HG02852 (cell line): ENCODE results near the gene ARSJ.

Experiments
- ATAC-seq: cut with Tn5 transposase; IDR thresholded peaks from one replicate; pipeline ENCODE4 v1.9.1; 2021; ENCODE audit warnings: mild to moderate bottlenecking, moderate library complexity; ENCODE audit not compliant: unreplicated experiment

ARSJ gene

GRCh38 chr4:113905301-113905700 lies 74.1 kb downstream of the ARSJ start:
- no peak for ATAC-seq

- no peak for ATAC-seq
Observed at GRCh38 chr4:113904877-113905276, 74.6 kb downstream of the ARSJ start.

GRCh38 chr4:113901994-113902787 lies 77.3 kb downstream of the ARSJ start:
- ATAC-seq = no peak

- peak; percentile 90 for ATAC-seq
Observed at GRCh38 chr4:113899271-113900070, 80.0 kb downstream of the ARSJ start.

- no peak for ATAC-seq
Observed at GRCh38 chr4:113893546-113893945, 85.9 kb downstream of the ARSJ start.

GRCh38 chr4:113888006-113888405 lies 91.4 kb downstream of the ARSJ start:
- no peak for ATAC-seq

- ATAC-seq = no peak
Observed at GRCh38 chr4:113885291-113885690, 94.2 kb downstream of the ARSJ start.

GRCh38 chr4:113884655-113885054 lies 94.8 kb downstream of the ARSJ start:
- ATAC-seq = no peak

GRCh38 chr4:113882668-113883067 lies 96.8 kb downstream of the ARSJ start:
- ATAC-seq = no peak

GRCh38 chr4:113881256-113881655 lies 98.2 kb downstream of the ARSJ start:
- no peak for ATAC-seq

- ATAC-seq = no peak
Observed at GRCh38 chr4:113880240-113881028, 99.0 kb downstream of the ARSJ start.

- no peak for ATAC-seq
Observed at GRCh38 chr4:113878668-113879067, 100.8 kb downstream of the ARSJ start.

- no peak for ATAC-seq
Observed at GRCh38 chr4:113874480-113874879, 105.0 kb downstream of the ARSJ start.

- no peak for ATAC-seq
Observed at GRCh38 chr4:113873508-113873907, 105.9 kb downstream of the ARSJ start.

GRCh38 chr4:113872426-113873260 lies 106.8 kb downstream of the ARSJ start:
- ATAC-seq = no peak

- ATAC-seq = no peak
Observed at GRCh38 chr4:113871080-113871479, 108.4 kb downstream of the ARSJ start.

GRCh38 chr4:113869743-113870375 lies 109.6 kb downstream of the ARSJ start:
- peak; percentile 97 for ATAC-seq

GRCh38 chr4:113866611-113867010 lies 112.8 kb downstream of the ARSJ start:
- no peak for ATAC-seq

- no peak for ATAC-seq
Observed at GRCh38 chr4:113858924-113859323, 120.5 kb downstream of the ARSJ start.

- ATAC-seq = no peak
Observed at GRCh38 chr4:113851816-113852215, 127.6 kb downstream of the ARSJ start.
